Suppressor macrophage treated with lipopolysaccharide for 4 hours (primary cell): ENCODE measurements around the gene RPP25L.

Experiments
- DNase-seq: peaks from one replicate; pipeline ENCODE4 v3.0.0-alpha.2; 2020

Gene RPP25L

DNA sequence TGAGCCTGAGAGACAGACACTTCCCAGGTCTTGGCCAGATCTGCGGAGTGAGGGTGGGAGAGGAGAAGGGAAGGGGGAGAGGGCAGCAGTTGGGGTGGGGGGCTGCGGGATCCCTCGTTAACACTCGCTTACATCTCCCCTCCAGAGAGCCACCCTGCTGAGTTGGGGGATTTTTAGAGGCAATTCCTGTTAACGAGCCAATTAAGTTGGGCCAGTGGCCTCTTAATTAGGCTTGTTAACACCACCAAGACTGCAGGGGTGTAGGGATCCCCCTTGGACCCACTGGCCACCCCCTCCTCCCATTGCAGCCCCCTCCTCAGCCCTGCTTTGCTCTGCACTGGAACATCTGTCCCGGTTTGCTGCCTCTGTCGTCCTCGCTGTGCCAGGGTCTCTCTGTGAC is 46.0 kb downstream of the RPP25L start:
- DNase-seq: no peak

DNA sequence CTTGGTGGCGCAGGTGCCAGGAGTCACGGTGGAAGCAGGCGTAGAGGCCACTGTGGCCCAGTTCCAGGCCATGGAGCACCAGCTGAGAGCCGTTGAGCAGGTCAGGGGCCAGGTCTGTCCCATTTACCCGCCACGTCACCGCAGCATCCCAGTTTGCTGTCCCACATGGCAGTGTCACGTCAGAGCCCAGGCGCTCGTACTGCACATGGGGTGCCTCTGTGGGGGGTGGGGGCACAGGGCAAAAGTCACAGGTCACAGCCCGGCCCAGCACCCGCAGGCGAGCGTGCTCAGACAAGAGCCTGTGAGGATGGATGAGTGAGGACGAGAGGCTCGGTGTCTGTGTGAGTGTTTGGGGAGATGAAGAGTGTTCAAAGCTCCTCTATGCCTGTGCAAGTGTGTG is 47.3 kb downstream of the RPP25L start:
- no peak for DNase-seq

DNA sequence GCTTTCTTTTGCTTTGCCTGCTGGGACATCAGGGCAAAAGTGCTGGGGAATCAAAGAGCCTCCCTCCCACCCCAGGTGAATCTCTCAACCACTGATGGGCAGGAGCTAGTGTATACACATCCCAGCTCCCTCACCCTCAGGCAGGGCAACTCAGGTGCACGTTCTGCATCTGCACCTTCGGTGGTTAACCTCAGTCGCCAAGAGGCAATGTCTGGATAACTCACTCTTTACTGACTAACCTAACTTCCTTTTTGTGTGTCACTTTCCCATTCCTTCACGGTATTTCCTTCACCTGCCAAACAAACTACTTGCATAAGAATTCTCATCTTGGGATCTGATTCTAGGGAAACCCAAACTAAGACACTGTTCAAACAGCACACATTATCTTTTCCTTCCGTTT is 48.6 kb downstream of the RPP25L start:
- no peak for DNase-seq

DNA sequence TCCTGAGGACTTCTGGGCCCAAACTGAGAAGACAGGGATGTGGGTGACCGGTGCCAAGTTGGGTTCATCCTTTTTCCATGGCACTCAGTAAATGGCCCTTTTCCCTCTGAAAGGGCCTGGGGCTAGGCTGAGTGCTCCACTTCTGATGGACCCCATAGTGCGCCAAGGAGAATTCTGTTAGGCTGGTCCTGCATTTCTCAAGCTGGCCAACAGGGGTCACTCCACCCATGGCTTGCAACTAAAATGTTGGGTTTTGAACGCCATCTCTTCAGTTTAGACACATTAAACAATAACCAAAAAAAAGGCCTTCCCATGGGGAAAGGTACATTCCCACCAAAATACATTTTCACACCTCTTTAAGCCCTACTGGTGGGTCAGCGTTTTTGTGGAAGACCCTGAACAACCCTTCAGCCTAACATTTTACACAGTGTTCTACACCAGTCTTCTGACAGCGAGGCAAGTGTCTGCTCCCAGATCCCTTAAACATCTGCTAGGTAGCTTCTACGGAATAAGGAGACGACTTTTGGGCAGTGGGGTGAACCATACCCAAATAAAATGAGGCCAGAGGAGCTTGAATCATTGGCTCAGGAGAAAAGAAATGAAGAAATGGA is 49.7 kb downstream of the RPP25L start:
- peak; percentile 16 for DNase-seq

DNA sequence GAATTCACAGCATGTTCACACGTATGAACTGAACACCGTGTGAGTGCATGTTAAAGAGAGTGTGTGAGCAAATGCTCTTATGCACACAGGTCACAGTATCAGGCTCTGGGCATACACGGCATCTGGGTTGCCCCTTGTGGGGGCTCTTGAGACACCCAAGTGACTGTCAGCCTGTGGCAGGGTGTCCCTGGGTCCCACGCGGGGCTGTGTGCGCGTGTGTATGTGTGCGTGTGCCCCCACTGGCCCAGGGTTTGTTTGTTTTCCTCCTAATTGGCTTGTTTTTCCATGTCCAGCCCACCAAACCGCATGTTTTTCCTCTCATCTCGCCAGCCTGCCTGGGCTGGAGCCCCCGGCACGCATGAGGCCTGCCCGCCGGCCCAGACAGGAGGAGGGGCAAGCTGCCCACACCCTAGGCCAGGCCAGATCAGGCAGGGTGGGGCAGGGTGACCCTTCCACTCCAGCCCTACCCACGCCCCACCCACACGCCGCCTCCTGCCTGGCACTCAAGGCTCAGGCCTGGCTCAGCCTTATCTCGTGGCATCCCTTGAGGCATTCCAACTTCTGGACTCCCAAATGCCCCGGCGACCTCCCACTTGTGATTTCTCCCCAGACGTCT is 51.2 kb downstream of the RPP25L start:
- DNase-seq: no peak
